Tibial nerve (tissue), 3 donors: ENCODE results near the gene RBBP8.

Experiments used
- CTCF ChIP-seq, 5 experiments: fragments of 200-600 bp in 3 of 5; fragments of 450-650 bp in 2 of 5; sonication (generic) in 3 of 5; IDR thresholded peaks; one replicate each; pipeline ENCODE4 v1.5.1; 2016 to 2019; ENCODE audit warnings: antibody characterized with exemption in 5 of 5, mild to moderate bottlenecking in 3 of 5, moderate library complexity in 2 of 5
- POLR2A ChIP-seq, 2 donors: fragments of 450-650 bp; IDR thresholded peaks; one replicate each; pipeline ENCODE4 v1.6.1; 2017; ENCODE audit warnings: antibody characterized with exemption in 2 of 2, mild to moderate bottlenecking in 2 of 2, moderate library complexity in 2 of 2

GRCh38 chr18:22912149-22912548 is 21.0 kb upstream of the RBBP8 start:
- TF ChIP-seq CTCF (IDR thresholded peaks at IDR 0.05) (no peak), POLR2A (IDR thresholded peaks at IDR 0.05) (no peak)
